NCI-H1105 treated with DMSO at 0.1 percent for 48 hours (cell line): ENCODE measurements around the gene CFAP126.
"Not testable (repeated sequence)": the region's sequence is repeated elsewhere in the genome, so short reads cannot be mapped to it uniquely, and the experiment has no call there.

ENCODE experiments used
- DNase-seq: peaks from one replicate; lab custom pipeline; 2025; lab: John Stamatoyannopoulos, UW

CFAP126 gene

DNA sequence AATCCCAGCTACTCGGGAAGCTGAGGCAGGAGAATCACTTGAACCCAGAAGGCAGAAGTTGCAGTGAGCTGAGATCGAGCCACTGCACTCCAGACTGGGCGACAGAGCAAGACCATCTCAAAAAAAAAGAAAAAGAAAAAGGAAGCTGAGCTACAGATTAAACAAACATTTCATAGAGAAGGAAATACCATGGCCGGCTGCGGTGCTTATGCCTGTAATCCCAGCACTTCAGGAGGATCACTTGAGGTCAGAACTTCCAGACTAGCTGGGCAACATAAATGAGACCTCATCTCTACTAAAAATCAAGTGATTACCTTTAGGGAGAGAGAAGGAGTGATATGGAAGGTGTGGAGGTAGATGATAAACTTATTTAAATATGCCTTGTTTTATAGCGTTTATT lies 14.0 kb upstream of the CFAP126 start:
- DNase-seq = no peak

DNA sequence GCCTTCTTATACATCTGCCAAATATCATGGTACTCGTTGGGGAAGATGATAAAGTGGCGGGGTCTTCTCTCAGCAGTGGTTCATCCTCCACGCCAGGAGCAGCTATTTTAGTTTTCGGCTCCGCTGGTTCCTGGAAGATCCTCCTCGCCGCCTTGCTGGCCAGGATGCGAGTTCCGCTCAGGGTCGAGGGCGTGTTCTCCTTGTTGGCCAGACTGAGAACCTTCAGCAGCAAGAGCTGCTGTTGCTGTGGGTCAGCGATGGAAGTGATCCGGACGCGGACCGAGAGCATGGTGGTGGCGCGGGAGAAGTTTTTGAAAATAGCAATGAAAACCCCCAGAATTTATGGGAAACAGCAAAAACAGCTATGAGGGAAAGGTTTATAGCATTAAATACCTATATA lies 11.4 kb upstream of the CFAP126 start:
- no peak for DNase-seq

DNA sequence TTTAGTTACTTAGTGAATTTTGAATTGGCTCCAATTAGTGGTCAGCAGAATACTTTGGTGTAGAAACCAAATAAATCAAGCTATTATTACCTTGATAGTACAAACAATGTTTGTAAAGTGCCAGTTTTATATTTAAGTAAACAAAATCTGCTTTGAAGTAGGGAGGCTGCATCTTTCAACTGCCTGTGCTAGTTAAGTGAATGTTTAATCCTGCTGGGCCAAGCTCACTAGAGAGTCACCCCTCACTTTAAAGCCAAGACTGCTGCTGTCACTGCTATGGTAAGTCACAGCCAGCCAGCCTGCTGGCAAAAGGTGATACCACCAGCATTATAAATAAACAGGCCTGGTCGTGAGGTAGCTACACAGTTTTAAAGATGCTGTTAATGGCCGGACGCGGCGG lies 10.3 kb upstream of the CFAP126 start:
- no peak for DNase-seq

DNA sequence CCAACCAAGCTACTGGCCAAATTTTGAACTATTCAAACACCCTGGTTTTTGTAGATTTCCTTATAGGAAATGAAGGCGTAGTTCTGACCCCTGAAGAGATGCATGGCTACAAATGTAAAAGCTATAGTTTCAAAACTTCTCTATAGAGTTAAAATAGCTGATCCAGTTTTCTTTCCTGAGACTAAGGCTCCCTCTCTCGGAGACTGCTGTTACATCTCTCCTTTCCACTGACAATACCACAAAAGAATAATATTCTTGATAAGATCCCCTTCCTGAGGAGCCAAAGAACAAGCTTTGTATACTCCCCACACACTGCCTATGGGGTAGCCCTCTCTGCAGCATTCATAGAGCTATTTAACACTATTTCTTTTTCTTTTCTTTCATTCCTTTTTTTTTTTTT lies 6.7 kb upstream of the CFAP126 start:
- DNase-seq = no peak

DNA sequence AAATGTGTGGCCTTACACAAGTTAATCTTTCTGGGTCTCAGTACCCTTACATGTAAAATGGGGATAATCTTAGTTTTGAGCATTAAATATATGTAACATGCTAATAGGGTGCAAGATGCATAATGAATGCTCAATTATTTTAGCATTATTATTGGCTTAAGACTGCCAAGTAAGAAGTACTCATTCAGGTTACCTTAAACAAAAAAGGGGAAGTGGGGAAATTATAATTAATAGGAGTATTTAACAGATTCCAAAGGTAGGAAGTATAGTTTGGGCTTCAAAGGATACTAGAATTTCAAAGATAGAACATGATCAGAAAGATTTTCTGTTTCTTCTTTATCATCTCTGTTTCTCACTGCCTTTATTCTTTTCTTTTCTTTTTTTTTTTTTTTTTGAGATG lies 5.8 kb upstream of the CFAP126 start:
- DNase-seq = no peak

DNA sequence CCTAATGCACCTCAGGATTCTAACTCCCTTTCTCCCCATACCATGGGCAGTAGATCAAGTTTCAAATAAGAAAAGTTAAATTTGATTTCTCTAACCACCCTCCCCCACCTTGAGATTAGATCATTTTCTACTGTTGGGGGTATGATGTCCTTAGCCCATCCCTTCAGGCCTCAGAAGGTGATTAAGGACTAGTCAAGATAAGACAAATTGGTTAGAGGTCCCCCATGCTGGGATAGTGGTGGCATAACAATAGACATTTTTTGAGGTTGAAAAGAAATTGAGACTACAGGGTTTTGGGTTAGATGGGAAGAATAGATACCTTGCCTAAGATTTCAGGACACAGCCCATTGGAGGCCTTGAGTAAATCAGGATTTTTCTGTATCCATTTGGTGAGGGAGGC lies 2.5 kb downstream of the CFAP126 start:
- DNase-seq = no peak

DNA sequence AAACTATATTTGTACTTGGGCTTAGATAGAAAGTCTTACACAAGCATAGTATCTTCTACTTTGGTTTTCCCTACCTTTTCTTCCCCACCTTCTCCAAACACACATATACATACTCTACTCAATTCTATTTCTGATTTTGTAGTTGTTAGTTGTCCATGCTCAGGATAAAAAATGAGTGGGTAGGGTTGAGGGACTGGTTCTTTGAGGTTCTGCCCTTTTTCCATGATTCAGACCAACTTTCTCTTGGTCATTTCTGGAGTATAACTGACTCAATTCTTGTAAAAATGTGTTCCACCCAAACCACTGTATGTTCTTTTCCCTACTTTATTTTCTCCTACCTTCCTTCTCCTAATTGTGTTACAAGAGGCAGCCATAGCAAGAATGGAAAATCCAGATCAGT lies 3.3 kb downstream of the CFAP126 start:
- no peak for DNase-seq

DNA sequence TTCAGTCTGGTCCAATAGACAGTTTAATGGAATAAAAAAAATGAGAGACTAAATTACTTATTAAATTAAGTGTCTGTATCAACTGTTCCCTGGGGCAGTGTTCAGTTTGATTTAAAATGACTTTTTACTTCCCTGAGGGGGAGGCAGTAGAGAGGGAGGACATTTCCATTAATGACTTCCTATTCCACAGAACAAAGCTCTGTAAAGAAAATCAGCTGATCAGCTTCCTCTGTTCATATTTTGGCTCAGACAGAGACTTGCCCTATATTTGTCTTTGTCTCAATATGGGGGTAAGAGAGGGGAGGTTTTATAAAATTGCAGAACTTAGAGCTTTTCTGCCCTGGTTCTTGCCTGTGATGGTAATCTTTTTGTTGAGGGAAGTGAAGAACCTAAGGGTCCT lies 8.4 kb downstream of the CFAP126 start:
- DNase-seq = no peak

DNA sequence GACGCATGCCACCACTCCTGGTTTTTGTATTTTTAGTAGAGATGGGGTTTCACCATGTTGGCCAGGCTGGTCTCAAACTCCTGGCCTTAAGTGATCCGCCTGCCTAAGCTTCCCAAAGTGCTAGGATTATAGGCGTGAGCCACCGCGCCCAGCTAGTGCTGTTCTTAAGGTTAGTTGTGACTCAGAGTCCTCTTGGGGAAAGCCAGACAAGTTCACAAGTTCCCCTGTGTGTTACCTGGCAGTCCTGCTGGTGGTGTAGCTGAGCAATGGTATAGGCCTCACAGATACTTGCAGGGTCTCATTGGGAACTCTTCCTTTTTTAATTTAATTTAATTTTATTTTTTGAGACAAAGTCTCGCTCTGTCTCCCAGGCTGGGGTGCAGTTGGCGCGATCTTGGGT lies 10.6 kb downstream of the CFAP126 start:
- DNase-seq = no peak

DNA sequence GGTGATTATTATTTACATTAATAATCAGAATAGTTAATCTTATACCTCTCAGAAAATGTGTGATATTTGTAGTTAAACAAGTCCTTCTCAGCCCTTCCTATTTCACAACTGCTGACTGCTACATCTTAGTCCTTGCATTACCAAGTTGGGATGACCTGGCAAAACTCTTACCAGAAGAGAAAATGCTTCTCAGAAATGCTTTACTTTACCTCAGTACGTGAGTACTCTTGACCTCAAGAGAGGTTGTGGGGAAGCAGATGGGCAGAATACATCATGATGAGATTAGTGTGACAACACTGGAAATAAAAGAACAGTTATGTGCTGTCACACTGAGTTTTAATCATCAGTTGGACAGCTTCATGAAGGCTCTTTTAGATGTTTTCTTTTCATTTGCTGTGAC lies 16.2 kb downstream of the CFAP126 start:
- DNase-seq = no peak

DNA sequence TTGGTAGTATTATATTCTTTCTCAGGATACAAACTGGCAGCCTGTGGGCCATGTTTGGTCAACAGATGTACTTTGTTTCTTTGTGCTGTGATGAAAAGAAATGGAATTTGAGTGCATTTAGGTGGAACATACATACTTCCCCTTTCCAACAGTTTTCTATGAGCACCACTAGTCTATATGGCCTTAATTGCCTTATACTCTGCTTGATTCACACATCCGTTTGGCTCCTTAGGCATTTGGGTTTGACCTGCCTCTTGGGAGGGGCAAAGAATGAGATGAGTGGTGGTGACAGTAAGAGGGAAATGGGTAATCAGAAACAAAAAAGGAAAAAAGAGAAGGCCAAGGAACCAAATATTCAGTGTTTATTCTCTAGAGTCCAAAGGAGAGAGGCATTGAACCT lies 17.0 kb downstream of the CFAP126 start:
- no peak for DNase-seq

DNA sequence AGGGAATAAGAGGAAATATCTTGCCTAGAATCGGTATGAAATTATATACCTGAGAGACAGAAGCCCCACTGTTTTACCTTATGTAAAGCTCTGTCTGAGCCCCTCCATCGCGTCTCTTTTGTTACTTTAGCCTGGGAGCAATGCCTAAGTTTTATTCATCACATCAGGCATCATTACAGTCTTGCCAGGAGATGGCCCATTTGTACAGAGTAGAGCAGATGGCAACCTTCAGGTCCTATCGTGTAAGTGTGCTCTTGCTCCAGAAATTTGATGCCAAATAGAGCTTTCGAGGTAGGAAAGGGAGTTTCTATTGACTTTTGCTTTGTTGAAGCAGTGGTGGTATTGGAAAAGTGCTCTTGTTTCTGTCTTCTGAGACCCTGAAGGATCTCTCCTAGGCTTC lies 24.9 kb downstream of the CFAP126 start:
- no peak for DNase-seq

DNA sequence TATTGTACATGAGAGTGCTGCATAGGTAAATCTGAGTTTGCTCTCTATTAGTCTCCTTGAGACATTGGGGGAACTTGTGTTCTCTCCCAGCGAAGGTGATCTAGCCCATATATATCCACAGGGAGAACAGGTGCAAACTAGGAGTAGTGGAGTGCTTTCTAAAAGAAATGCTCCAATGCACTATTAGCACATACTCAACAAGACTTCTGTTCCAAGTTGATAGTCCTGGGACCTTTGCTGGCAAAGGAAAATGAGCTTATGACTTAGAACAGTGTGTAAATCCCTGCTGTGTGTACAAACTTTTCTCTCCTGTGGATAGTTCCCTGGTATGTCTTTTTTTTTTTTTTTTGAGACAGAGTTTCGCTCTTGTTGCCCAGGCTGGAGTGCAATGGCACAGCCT lies 25.5 kb downstream of the CFAP126 start:
- DNase-seq = no peak

DNA sequence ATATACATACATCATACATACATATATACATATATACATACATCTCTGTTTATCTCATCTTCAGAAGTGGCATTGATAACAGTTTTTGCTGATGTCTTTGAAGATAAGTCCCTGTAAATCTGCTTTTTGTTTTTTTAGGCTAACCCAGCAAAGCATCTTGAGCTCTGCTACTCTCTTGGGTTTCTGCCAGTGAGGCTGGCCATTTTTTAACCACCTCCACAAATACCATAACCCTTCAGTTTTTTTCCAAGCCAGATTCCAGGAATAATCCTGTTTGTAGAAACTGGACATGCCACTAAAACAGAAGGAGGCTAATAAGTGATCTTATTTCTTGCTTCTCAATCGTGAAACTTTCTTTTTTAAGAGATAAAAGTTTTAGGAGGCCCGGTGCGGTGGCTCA lies 31.9 kb downstream of the CFAP126 start:
- DNase-seq = no peak

DNA sequence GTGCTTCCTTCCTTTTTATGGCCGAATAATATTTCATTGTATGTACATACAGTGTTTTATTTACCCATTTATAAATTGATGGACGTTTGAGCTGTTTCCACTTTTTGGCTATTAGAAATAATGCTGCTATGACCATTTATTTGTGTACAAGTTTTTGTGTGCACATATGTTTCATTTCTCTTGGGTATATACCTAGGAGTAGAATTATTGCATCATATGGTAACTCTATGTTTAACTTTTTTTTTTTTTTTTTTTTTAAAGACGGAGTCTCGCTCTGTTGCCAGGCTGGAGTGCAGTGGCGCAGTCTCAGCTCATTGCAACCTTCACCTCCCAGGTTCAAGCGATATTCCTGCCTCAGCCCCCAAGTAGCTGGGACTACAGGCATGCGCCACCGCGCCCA lies 34.5 kb downstream of the CFAP126 start:
- no peak for DNase-seq

DNA sequence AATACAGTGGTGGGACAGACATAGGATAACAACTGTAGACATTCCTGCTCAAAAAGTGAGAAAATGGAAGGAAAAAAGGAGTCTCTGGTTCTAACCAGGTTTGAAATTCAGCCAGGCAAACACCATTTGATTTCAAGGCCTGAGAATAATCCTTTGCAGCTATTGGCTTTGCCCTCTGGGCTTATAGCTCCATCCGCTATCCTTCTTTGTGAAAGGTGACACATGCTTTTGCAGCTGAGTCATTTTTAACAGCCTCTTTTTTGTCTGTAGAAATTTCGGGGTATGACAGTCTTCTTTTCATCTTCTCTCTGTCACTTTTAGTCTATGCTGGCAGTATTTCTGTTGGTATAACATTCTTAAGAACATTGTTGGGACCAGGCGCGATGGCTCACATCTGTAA lies 37.3 kb downstream of the CFAP126 start:
- DNase-seq = no peak

DNA sequence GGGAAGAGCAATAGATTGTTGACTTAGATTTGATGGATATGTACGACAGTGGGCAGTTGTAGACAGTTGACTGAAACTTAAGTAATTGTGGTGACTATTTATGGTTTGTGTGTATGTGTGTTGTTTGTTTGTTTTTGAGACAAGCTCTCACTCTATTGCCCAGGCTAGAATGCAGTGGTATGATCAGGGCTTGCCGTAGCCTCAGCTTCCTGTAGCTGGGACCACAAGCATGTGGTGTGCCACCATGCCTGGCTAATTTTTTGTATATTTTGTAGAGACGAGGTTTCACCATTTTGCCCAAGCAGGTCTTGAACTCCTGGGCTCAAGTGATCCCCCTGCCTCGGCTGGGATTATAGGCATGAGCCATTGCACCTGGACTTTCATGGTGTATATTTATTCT lies 43.7 kb downstream of the CFAP126 start:
- DNase-seq = no peak

DNA sequence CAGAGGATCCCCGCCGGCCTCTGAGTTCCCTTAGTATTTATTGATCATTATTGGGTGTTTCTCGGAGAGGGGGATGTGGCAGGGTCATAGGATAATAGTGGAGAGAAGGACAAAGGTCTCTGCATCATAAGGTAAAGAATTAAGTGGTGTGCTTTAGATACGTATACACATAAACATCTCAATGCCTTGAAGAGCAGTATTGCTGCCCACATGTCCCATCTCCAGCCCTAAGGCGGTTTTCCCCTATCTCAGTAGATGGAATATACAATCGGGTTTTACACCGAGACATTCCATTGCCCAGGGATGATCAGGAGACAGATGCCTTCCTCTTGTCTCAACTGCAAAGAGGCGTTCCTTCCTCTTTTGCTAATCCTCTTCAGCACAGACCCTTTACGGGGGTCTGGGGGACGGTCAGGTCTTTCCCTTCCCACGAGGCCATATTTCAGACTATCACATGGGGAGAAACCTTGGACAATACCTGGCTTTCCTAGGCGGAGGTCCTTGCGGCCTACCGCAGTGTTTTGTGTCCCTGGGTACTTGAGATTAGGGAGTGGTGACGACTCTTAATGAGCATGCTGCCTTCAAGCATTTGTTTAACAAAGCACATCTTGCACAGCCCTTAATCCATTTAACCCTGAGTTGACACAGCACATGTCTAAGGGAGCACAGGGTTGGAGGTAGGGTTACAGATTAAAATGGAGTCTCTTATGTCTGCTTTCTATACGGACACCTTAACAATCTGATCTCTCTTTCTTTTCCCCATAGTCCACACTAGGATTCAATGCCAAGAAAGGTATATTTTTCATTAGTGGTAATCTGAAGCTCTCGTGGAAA lies 51.6 kb downstream of the CFAP126 start:
- DNase-seq = not testable (repeated sequence)
